Endothelial cell of umbilical vein (primary cell): ENCODE measurements around the gene PPP2R2C. TPM values are rescaled to one million over a fixed set of nuclear protein-coding genes. Genes with fewer than 3 reads are reported as not detected.

ENCODE experiments used
- BruUV-seq: library from RNA; stranded (reverse); fragments of 400-500 nt; replicated peaks from 2 replicates; lab custom pipeline; 2021; lab: Mats Ljungman, UMichigan
- CTCF ChIA-PET: fragments of 300-600, 350-600 bp; sonication (Branson Sonifier 250); formaldehyde crosslinking; loops from one replicate; lab custom pipeline; 2021; ENCODE audit warnings: antibody characterized with exemption, inconsistent platforms; lab: Charles Lee
- POLR2A ChIA-PET: fragments of 300-600, 350-600 bp; sonication (Branson Sonifier 250); formaldehyde crosslinking; loops from one replicate; lab custom pipeline; 2021; ENCODE audit warnings: antibody characterized with exemption, inconsistent platforms; lab: Charles Lee
- DNase-seq: peaks from one replicate; pipeline ENCODE4 v3.0.0-alpha.2; 2011; ENCODE audit warnings: low read depth, low spot score
- FAIRE-seq: peaks from 2 replicates; lab custom pipeline; 2011; peaks lifted over from hg19 to GRCh38; lab: Jason Lieb, UNC
- H2AFZ ChIP-seq: 2 replicates; pipeline ENCODE4 v1.6.0; 2012; ENCODE audit warnings: low read depth, low read length, control low read depth, inconsistent platforms
- H3K27ac ChIP-seq: 2 replicates; pipeline ENCODE4 v1.5.1; 2011; ENCODE audit warnings: low read depth, mild to moderate bottlenecking, control low read depth, low read length, moderate library complexity; ENCODE audit not compliant: insufficient read depth
- H3K27me3 ChIP-seq, 2 experiments: 2 replicates each; pipeline versions ENCODE4 v1.6.0 to v1.6.1; 2011; ENCODE audit warnings: low read length in 2 of 2, mixed read lengths in 1 of 2; ENCODE audit not compliant: control insufficient read depth in 2 of 2, insufficient read depth in 2 of 2
- H3K36me3 ChIP-seq, 2 experiments: 2 replicates in 1 of 2; 3 replicates in 1 of 2; pipeline ENCODE4 v1.5.1; 2011; ENCODE audit warnings: low read length in 2 of 2, mild to moderate bottlenecking in 1 of 2, moderate library complexity in 1 of 2; ENCODE audit not compliant: control insufficient read depth in 2 of 2, insufficient read depth in 2 of 2; ENCODE audit errors: extremely low read depth in 1 of 2
- H3K4me1 ChIP-seq: 3 replicates; pipeline ENCODE4 v1.5.1; 2011; ENCODE audit warnings: mild to moderate bottlenecking, low read length; ENCODE audit not compliant: control insufficient read depth, insufficient read depth; ENCODE audit errors: extremely low read depth
- H3K4me2 ChIP-seq: 2 replicates; pipeline ENCODE4 v1.6.1; 2011; ENCODE audit warnings: low read length, control low read depth, mixed read lengths; ENCODE audit not compliant: insufficient read depth
- H3K4me3 ChIP-seq, 3 experiments: fragments of 200-600 bp in 1 of 3; sonication (generic), shearing (Covaris generic) in 1 of 3; replicated peaks in 1 of 3; 2 replicates each; pipeline ENCODE4 v1.5.1; 2011 to 2016; ENCODE audit warnings: control low read depth in 3 of 3, low read length in 3 of 3, mild to moderate bottlenecking in 2 of 3, inconsistent platforms in 1 of 3, low read depth in 1 of 3, moderate library complexity in 1 of 3; ENCODE audit not compliant: insufficient read depth in 1 of 3
- H3K79me2 ChIP-seq: 2 replicates; pipeline ENCODE4 v1.6.0; 2012; ENCODE audit warnings: low read length, inconsistent platforms; ENCODE audit not compliant: control insufficient read depth, insufficient read depth
- H3K9ac ChIP-seq: replicated peaks from 2 replicates; pipeline ENCODE3; 2011; ENCODE audit warnings: low read length, control low read depth; ENCODE audit not compliant: insufficient read depth; ENCODE audit errors: extremely low read depth
- H3K9me1 ChIP-seq: replicated peaks from 3 replicates; pipeline ENCODE4 v1.6.0; 2011; ENCODE audit warnings: mild to moderate bottlenecking, low read length; ENCODE audit not compliant: control insufficient read depth, insufficient read depth; ENCODE audit errors: extremely low read depth
- H3K9me3 ChIP-seq: replicated peaks from 2 replicates; pipeline ENCODE4 v1.5.1; 2012; ENCODE audit warnings: low read length, inconsistent platforms; ENCODE audit not compliant: control insufficient read depth, insufficient read depth
- H4K20me1 ChIP-seq: replicated peaks from 2 replicates; pipeline ENCODE3; 2011; ENCODE audit warnings: mild to moderate bottlenecking, low read length; ENCODE audit not compliant: control insufficient read depth, insufficient read depth; ENCODE audit errors: extremely low read depth
- EZH2 ChIP-seq: IDR thresholded peaks from 2 replicates; pipeline ENCODE4 v1.6.1; 2012; ENCODE audit warnings: borderline replicate concordance, low read depth, mild to moderate bottlenecking, moderate library complexity, low read length, inconsistent platforms; ENCODE audit not compliant: severe bottlenecking
- FOS ChIP-seq: IDR thresholded peaks from 2 replicates; pipeline ENCODE4 v1.6.1; 2011; ENCODE audit warnings: mild to moderate bottlenecking, low read length, moderate library complexity, borderline replicate concordance; ENCODE audit not compliant: insufficient read depth
- GATA2 ChIP-seq: IDR thresholded peaks from 2 replicates; pipeline ENCODE4 v1.7.0; 2011; ENCODE audit warnings: low read depth, mild to moderate bottlenecking, moderate library complexity, mixed read lengths, low read length; ENCODE audit not compliant: insufficient read length, insufficient read depth
- JUN ChIP-seq: IDR thresholded peaks from 2 replicates; pipeline ENCODE4 v1.6.1; 2011; ENCODE audit warnings: borderline replicate concordance, low read depth; ENCODE audit not compliant: insufficient read length, insufficient read depth
- MYC ChIP-seq: IDR thresholded peaks from one replicate; pipeline ENCODE4 v1.6.1; 2011; ENCODE audit warnings: mild to moderate bottlenecking, low read depth, low read length
- POLR2A ChIP-seq: IDR thresholded peaks from 2 replicates; pipeline ENCODE4 v1.6.1; 2012; ENCODE audit warnings: low read depth, mild to moderate bottlenecking, control low read depth, low read length
- POLR2AphosphoS5 ChIP-seq: IDR thresholded peaks from 2 replicates; pipeline ENCODE4 v1.6.1; 2012; ENCODE audit warnings: low read depth, mild to moderate bottlenecking, control low read depth, low read length, moderate library complexity; ENCODE audit not compliant: insufficient read depth
- dilution Hi-C: fragments of 300-500 bp; cut with MboI; formaldehyde crosslinking; loops from one replicate; pipeline ENCODE4 v1.15.0; 2019; ENCODE audit warnings: low sequenced_read_pairs; ENCODE audit not compliant: extremely low pct_ligation_motif_present
- intact Hi-C: fragments of 100-400 bp; cut with micrococcal nuclease; formaldehyde crosslinking; loops from one replicate; pipeline ENCODE4 v1.10.0; 2022
- polyA plus RNA-seq, 4 experiments: library from polyadenylated mRNA; depleted of rRNA in 3 of 4; stranded (reverse) in 3 of 4; unstranded in 1 of 4; fragments of >200 nt; gene quantifications; 2 replicates each; pipeline versions ENCODE4 v1.2.1 to v1.2.3, GENCODE V29; 2011 to 2012; ENCODE audit warnings: missing spikeins in 1 of 4
- total RNA-seq: library from RNA; stranded (reverse); gene quantifications from 2 replicates; pipeline ENCODE4 v1.2.3, GENCODE V29; 2021
- TF ChIP-seq, protein P1 (sequence below), 2 donors: IDR thresholded peaks; 1 replicate in 1 of 2; 2 replicates in 1 of 2; pipeline ENCODE4 v1.5.1; 2011; ENCODE audit warnings: low read length in 2 of 2, mild to moderate bottlenecking in 2 of 2, moderate library complexity in 2 of 2, control low read depth in 1 of 2, inconsistent platforms in 1 of 2, low read depth in 1 of 2; ENCODE audit not compliant: insufficient read depth in 1 of 2; ENCODE audit errors: extremely low read depth in 1 of 2
- TF ChIP-seq, protein P2 (sequence below): IDR thresholded peaks from 2 replicates; pipeline ENCODE4 v1.6.1; 2011; ENCODE audit not compliant: insufficient read depth, insufficient read length

The PPP2R2C gene
- total and polyA plus RNA-seq, 2 donors (not counting 3 experiments of a cell fraction or from before 2014, with no cell fraction given) = 0.03 to 0.09 TPM

DNA sequence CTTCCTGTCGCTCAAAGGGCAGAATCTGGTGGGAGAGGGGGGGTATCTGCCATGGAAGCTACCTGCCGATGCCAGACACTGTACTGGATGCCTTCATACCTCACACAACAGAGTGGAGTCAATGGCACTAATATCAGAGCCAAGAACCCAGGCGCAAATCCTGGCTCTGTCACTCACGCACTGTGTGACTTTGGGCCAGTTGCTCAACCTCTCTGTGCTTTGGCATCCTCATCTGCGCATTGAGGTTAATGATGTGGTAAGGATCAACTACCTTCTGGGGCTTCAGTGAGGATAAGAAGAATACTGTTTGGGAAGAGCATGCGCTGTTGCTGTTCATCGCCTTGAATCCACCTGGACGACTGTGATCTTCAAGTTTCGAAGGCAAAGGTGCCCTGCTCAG is 70.6 kb downstream of the PPP2R2C start:
- Histone ChIP-seq H3K4me1 (no peaks in the 10 kb centered on the region), H4K20me1 (no peaks in the 10 kb centered on the region), H3K9me3 (no peaks in the 10 kb centered on the region), H3K27ac (no peak overlapping the region), H3K27me3 (peaks cover 0 to 2% of the 10 kb centered on the region in 2 experiments), H3K79me2 (no peaks in the 10 kb centered on the region), H3K4me2 (no peak overlapping the region), H2AFZ (no peak overlapping the region), H3K9me1 (no peaks in the 10 kb centered on the region), H3K36me3 (no peaks in the 10 kb centered on the region), H3K9ac (no peak overlapping the region), H3K4me3 (no peak overlapping the region)
- BruUV-seq = no TSS peak
- ChIA-PET POLR2A (no interaction called here), CTCF (no interaction called here)
- intact Hi-C loops (no loop called here), dilution Hi-C loops (no loop called here)
- no peak for DNase-seq
- FAIRE-seq = no peak
- TF ChIP-seq, protein P1, sequence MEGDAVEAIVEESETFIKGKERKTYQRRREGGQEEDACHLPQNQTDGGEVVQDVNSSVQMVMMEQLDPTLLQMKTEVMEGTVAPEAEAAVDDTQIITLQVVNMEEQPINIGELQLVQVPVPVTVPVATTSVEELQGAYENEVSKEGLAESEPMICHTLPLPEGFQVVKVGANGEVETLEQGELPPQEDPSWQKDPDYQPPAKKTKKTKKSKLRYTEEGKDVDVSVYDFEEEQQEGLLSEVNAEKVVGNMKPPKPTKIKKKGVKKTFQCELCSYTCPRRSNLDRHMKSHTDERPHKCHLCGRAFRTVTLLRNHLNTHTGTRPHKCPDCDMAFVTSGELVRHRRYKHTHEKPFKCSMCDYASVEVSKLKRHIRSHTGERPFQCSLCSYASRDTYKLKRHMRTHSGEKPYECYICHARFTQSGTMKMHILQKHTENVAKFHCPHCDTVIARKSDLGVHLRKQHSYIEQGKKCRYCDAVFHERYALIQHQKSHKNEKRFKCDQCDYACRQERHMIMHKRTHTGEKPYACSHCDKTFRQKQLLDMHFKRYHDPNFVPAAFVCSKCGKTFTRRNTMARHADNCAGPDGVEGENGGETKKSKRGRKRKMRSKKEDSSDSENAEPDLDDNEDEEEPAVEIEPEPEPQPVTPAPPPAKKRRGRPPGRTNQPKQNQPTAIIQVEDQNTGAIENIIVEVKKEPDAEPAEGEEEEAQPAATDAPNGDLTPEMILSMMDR (IDR thresholded peaks at IDR 0.05; ENCODE audit: extremely low read depth in 1 of 2, insufficient read depth in 1 of 2, low read depth in 1 of 2, low read length in 2 of 2) = no peak

DNA sequence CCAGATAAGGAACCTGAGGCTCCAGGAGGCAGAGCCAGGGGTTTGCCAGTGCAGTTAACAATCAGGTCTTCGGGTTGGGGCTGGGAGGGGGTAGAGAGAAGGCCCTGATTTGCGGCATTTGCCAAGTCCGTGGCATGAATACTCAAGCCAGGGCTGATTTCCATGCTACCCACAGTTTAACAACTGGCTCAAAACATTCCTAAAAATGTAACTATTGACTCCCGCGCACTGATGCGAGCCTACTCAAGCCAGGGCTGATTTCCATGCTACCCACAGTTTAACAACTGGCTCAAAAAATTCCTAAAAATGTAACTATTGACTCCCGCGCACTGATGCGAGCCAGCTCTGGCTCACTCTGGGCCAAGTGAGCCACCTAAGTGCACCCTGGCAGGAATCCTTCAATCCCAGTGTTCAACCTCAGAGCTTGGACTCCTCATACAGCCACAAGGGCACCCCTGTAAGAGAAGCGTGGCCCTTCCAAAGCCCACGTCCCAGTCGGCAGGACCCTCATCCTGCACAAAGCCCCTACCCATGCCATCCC is 75.6 kb downstream of the PPP2R2C start:
- no peak overlapping the region for H3K9ac ChIP-seq
- intact Hi-C loops (no loop called here), dilution Hi-C loops (no loop called here)
- ChIA-PET POLR2A (no interaction called here), CTCF (no interaction called here)
- no peaks in the 10 kb centered on the region for H4K20me1 ChIP-seq
- FAIRE-seq (no peak), DNase-seq (no peak)
- H3K27me3 ChIP-seq = no peaks in the 10 kb centered on the region
- H3K4me2 ChIP-seq = no peak overlapping the region
- H2AFZ ChIP-seq = no peak overlapping the region
- no peaks in the 10 kb centered on the region for H3K4me1 ChIP-seq
- no peaks in the 10 kb centered on the region for H3K9me3 ChIP-seq
- H3K79me2 ChIP-seq = no peaks in the 10 kb centered on the region
- TF ChIP-seq FOS (no peak), POLR2A (no peak), MYC (no peak), GATA2 (no peak), POLR2AphosphoS5 (no peak), JUN (no peak), EZH2 (no peak)
- TF ChIP-seq, protein P2, sequence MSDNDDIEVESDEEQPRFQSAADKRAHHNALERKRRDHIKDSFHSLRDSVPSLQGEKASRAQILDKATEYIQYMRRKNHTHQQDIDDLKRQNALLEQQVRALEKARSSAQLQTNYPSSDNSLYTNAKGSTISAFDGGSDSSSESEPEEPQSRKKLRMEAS = no peak
- TF ChIP-seq, protein P1 (IDR thresholded peaks at IDR 0.05; ENCODE audit: extremely low read depth in 1 of 2, insufficient read depth in 1 of 2, low read depth in 1 of 2, low read length in 2 of 2) = no peak
- BruUV-seq = no TSS peak
- no peaks in the 10 kb centered on the region for H3K36me3 ChIP-seq
- H3K27ac ChIP-seq = no peak overlapping the region
- no peak overlapping the region for H3K4me3 ChIP-seq
- H3K9me1 ChIP-seq = no peaks in the 10 kb centered on the region
